Measurements from ENCODE around the gene MGAT1. TPM values are rescaled to one million over a fixed set of nuclear protein-coding genes. Genes with fewer than 3 reads are reported as not detected.

The MGAT1 gene
- total RNA-seq, 1 experiment from 2014 or later: 28.6 TPM

DNA sequence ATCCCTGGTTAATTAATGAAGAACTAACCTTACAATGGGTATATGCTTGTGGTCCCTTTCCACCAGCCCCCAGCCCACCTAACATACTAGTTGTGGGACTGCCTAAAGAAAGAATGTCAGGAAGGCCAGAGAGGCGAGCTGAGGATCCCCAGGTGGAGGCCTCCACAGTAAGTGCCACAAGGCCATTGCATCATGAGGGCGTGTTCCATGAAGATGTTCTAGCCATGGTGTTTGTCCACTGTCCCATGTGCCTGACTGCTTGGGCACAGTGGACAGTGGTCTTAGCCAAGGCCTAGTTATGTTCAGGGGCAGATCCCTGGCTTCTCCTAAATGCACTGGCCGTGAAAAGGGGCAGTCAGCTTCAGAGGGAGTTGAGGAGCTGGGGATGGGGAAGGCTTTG lies 37.3 kb upstream of the MGAT1 start:
- Histone ChIP-seq H2AFZ (ENCODE audit: low read length) (no peak overlapping the region), H3K79me2 (ENCODE audit: low read length) (peaks cover 2% of the 10 kb centered on the region; the same call in 1 of the 2 replicates), H3K27me3 (ENCODE audit: low read length) (no peaks in the 10 kb centered on the region), H3K9ac (ENCODE audit: low read length) (no peak overlapping the region), H3K4me1 (ENCODE audit: low read length) (no peaks in the 10 kb centered on the region), H3K4me3 (ENCODE audit: low read length) (no peak overlapping the region), H3K27ac (ENCODE audit: low read length) (no peak overlapping the region), H3K9me2 (replicated peaks; ENCODE audit: insufficient read depth, low read length) (no peaks in the 10 kb centered on the region), H4K20me1 (ENCODE audit: insufficient read depth, low read depth, low read length) (no peaks in the 10 kb centered on the region), H3K4me2 (ENCODE audit: low read depth, low read length, poor library complexity, severe bottlenecking) (no peak overlapping the region), H3K9me3 (ENCODE audit: low read length) (no peaks in the 10 kb centered on the region; the same call in 1 of the 2 replicates), H3K36me3 (ENCODE audit: insufficient read depth, low read length) (peaks cover 9% of the 10 kb centered on the region)
- DNase-seq: no peak

DNA sequence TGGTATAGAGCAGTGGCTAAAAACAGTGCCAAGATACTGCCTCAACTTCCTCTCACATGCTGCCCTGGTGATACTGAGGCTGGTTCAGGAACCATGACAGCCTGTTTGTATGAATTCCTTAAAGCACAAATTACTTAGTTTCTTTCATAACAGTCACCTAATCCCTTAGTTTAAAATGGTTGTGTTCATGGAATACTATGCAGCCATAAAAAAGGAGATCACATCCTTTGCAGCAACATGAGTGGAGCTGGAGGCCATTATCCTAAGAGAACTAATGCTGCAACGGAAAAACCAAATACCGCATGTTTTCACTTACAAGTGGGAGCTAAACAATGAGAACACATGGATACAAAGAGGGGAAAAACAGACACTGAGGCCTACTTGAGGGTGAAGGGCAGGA lies 36.6 kb upstream of the MGAT1 start:
- Histone ChIP-seq H3K27ac (ENCODE audit: low read length) (no peak overlapping the region), H3K4me2 (ENCODE audit: low read depth, low read length, poor library complexity, severe bottlenecking) (no peak overlapping the region), H3K27me3 (ENCODE audit: low read length) (no peaks in the 10 kb centered on the region), H4K20me1 (ENCODE audit: insufficient read depth, low read depth, low read length) (no peaks in the 10 kb centered on the region), H3K9me3 (ENCODE audit: low read length) (no peaks in the 10 kb centered on the region; the same call in 1 of the 2 replicates), H3K4me1 (ENCODE audit: low read length) (no peaks in the 10 kb centered on the region), H3K4me3 (ENCODE audit: low read length) (no peak overlapping the region), H3K36me3 (ENCODE audit: insufficient read depth, low read length) (peaks cover 3% of the 10 kb centered on the region; the same call in 1 of the 2 replicates), H3K9me2 (replicated peaks; ENCODE audit: insufficient read depth, low read length) (no peaks in the 10 kb centered on the region), H3K9ac (ENCODE audit: low read length) (no peak overlapping the region), H2AFZ (ENCODE audit: low read length) (no peak overlapping the region), H3K79me2 (ENCODE audit: low read length) (peaks cover 6% of the 10 kb centered on the region)
- DNase-seq: no peak

DNA sequence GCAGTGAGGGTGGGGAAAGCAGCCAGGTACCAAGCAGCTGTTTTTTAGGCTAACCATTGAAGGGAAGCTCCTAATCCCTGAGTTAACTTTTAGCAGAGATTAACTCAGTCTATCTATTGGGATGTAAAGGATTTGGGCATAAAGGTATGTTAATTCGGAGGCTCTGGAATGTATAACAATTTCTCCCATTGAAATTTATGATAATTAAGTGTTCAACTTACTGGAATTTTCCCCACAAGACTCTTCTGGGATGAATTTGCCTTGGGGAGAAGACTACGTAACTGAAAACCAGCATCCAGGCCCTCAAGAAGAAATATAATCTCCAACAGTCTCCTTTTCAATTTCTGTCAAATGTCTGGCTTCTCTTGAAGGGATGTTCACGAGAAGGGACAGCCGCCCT lies 34.9 kb upstream of the MGAT1 start:
- Histone ChIP-seq H4K20me1 (ENCODE audit: insufficient read depth, low read depth, low read length) (no peaks in the 10 kb centered on the region), H3K9ac (ENCODE audit: low read length) (no peak overlapping the region), H3K27ac (ENCODE audit: low read length) (no peak overlapping the region), H3K9me3 (ENCODE audit: low read length) (no peaks in the 10 kb centered on the region; the same call in 1 of the 2 replicates), H2AFZ (ENCODE audit: low read length) (no peak overlapping the region), H3K79me2 (ENCODE audit: low read length) (peaks cover 12% of the 10 kb centered on the region), H3K4me2 (ENCODE audit: low read depth, low read length, poor library complexity, severe bottlenecking) (no peak overlapping the region), H3K4me1 (ENCODE audit: low read length) (peaks cover 11% of the 10 kb centered on the region), H3K27me3 (ENCODE audit: low read length) (no peaks in the 10 kb centered on the region), H3K36me3 (ENCODE audit: insufficient read depth, low read length) (peaks cover 3% of the 10 kb centered on the region; the same call in 1 of the 2 replicates), H3K4me3 (ENCODE audit: low read length) (no peak overlapping the region), H3K9me2 (replicated peaks; ENCODE audit: insufficient read depth, low read length) (no peaks in the 10 kb centered on the region)
- DNase-seq: no peak

DNA sequence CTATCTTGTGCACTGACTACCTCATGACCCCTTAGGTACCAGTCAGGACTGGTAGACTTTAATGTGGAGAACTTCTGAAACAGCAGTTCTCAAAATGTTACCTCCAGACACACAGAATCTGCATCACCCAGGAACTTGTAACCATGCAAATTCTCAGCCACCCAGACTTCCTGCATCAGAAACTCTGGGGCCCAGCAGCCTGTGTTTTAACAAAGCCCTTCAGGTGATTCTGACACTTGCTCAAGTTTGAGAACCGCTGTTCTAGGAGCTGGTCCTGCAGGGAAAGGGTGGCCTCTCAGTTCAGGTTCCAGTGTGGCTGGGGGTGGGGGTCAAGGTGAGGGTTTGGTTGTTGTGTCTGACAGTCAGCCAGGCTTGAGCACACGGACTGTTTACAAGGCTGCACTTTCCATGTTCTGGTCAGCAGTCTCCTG lies 30.0 kb upstream of the MGAT1 start:
- Histone ChIP-seq H3K36me3 (ENCODE audit: insufficient read depth, low read length) (peaks cover 8% of the 10 kb centered on the region; the same call in 1 of the 2 replicates), H3K27ac (ENCODE audit: low read length) (peak overlapping the region; percentile 80), H2AFZ (ENCODE audit: low read length) (no peak overlapping the region), H3K79me2 (ENCODE audit: low read length) (peaks cover 34% of the 10 kb centered on the region), H3K9me2 (replicated peaks; ENCODE audit: insufficient read depth, low read length) (no peaks in the 10 kb centered on the region), H3K4me2 (ENCODE audit: low read depth, low read length, poor library complexity, severe bottlenecking) (peak overlapping the region; percentile 94), H3K9me3 (ENCODE audit: low read length) (no peaks in the 10 kb centered on the region), H3K9ac (ENCODE audit: low read length) (peak overlapping the region; percentile 94), H4K20me1 (ENCODE audit: insufficient read depth, low read depth, low read length) (0 out of 2 replicates have a peak, but pooled peaks cover 6% of the 10 kb centered on the region), H3K27me3 (ENCODE audit: low read length) (no peaks in the 10 kb centered on the region), H3K4me3 (ENCODE audit: low read length) (peak overlapping the region; percentile 76), H3K4me1 (ENCODE audit: low read length) (peaks cover 23% of the 10 kb centered on the region)
- DNase-seq: peak; percentile 87

DNA sequence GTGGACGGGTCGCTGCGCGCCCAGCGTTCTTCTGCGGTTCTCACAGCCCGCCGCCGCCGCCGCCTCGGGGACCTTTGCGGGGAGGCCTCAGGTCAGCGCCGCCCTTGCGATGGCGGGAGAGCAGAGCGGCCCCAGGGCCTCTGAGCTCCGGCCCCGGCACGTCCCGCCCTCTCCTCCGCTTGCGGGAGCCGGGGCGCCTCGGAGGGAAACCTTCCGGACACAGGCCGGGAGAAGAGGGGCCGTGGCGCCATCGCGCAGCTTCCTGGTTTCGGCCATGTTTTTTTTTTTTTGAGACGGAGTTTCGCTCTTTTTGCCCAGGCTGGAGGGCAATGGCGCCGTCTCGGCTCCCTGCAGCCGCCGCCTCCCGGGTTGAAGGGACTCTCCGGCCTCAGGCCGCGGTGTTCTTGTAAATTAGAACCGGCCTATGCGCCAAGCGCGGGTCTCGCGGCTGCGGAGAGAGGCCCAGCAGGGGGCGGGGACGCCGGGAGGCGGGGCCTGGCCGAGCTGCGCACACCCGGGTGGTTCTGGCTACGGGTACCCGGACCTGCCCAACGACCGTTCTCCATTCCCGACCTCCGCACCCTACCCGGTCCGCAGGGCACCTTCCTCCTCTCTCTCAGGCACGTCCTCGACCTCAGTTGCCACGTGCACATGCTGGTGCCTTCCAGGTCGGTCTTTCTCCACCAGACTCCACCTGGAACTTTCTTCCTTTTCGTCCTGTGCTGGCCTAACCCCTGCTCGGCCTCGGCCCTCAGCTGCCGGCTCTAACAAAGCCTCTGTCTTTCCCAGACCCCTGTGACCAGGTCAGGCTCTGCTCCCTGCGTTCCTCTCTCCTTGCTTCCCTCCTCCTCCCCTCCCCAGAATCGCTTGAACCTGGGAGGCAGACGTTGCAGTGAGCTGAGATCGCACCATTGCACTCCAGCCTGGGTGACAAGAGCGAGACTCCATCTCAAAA lies 28.8 kb upstream of the MGAT1 start:
- H3K9ac ChIP-seq (ENCODE audit: low read length): peak overlapping the region; percentile 94
- peak overlapping the region; percentile 80 for H3K27ac ChIP-seq (ENCODE audit: low read length)
- peaks cover 8% of the 10 kb centered on the region; the same call in 1 of the 2 replicates for H3K36me3 ChIP-seq (ENCODE audit: insufficient read depth, low read length)
- peak; percentile 93 for DNase-seq
- no peaks in the 10 kb centered on the region for H3K9me3 ChIP-seq (ENCODE audit: low read length)
- peaks cover 23% of the 10 kb centered on the region for H3K4me1 ChIP-seq (ENCODE audit: low read length)
- 0 out of 2 replicates have a peak, but pooled peaks cover 6% of the 10 kb centered on the region for H4K20me1 ChIP-seq (ENCODE audit: insufficient read depth, low read depth, low read length)
- no peaks in the 10 kb centered on the region for H3K27me3 ChIP-seq (ENCODE audit: low read length)
- no peaks in the 10 kb centered on the region for H3K9me2 ChIP-seq (replicated peaks; ENCODE audit: insufficient read depth, low read length)
- peak overlapping the region; percentile 94 for H3K4me2 ChIP-seq (ENCODE audit: low read depth, low read length, poor library complexity, severe bottlenecking)
- H2AFZ ChIP-seq (ENCODE audit: low read length): peak overlapping the region; percentile 59; the same call in 1 of the 2 replicates
- H3K79me2 ChIP-seq (ENCODE audit: low read length): peaks cover 34% of the 10 kb centered on the region
- H3K4me3 ChIP-seq (ENCODE audit: low read length): peak overlapping the region; percentile 76

DNA sequence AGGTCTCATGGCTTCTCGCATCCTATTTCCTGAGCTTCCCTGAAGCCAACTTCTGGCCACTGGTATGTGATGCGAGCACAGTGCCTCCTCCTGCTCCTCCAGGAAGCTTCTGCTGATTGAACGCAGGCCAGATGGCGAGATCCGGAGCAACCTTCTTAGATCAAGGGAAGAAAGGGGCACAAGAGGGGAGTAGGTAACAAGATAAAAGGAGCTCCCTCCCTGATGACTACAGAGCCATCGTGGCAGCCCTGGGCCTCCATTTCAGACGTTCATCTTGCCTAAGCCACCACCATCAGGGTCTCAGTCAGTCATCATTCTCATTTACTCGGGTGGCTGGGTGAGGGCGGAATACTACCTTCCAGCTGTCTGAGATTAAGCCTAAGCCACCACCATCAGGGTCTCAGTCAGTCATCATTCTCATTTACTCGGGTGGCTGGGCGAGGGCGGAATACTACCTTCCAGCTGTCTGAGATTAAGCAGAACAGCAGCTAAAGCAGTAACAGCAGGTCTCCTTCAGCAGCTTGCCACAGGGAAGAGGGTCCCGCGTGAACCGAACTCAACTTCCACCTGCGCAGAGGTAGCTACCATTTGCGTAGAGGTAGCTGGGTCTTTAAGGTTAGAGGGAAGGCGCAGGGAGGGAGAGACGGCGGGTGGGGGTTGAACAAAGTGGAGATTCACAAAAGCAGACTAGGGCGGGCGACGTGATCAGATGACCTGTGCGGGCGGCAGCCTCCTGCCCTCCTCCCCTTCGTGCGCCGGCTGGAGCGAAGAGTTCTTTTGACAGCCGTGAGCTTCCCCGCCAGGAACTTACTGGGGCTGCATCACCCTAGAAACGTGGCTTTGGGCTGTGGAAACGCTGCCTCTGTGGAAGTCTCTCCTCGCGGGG lies 27.9 kb upstream of the MGAT1 start:
- no peaks in the 10 kb centered on the region for H3K27me3 ChIP-seq (ENCODE audit: low read length)
- H3K9me2 ChIP-seq (replicated peaks; ENCODE audit: insufficient read depth, low read length): no peaks in the 10 kb centered on the region
- peak overlapping the region; percentile 80 for H3K27ac ChIP-seq (ENCODE audit: low read length)
- peaks cover 23% of the 10 kb centered on the region for H3K4me1 ChIP-seq (ENCODE audit: low read length)
- H3K79me2 ChIP-seq (ENCODE audit: low read length): peaks cover 32% of the 10 kb centered on the region
- H4K20me1 ChIP-seq (ENCODE audit: insufficient read depth, low read depth, low read length): 0 out of 2 replicates have a peak, but pooled peaks cover 6% of the 10 kb centered on the region
- H3K9me3 ChIP-seq (ENCODE audit: low read length): no peaks in the 10 kb centered on the region
- H3K4me3 ChIP-seq (ENCODE audit: low read length): peak overlapping the region; percentile 76
- peak overlapping the region; percentile 94 for H3K4me2 ChIP-seq (ENCODE audit: low read depth, low read length, poor library complexity, severe bottlenecking)
- peak; percentile 82 for DNase-seq
- peaks cover 8% of the 10 kb centered on the region; the same call in 1 of the 2 replicates for H3K36me3 ChIP-seq (ENCODE audit: insufficient read depth, low read length)
- peak overlapping the region; percentile 31; the same call in 1 of the 2 replicates for H2AFZ ChIP-seq (ENCODE audit: low read length)
- H3K9ac ChIP-seq (ENCODE audit: low read length): peak overlapping the region; percentile 94

DNA sequence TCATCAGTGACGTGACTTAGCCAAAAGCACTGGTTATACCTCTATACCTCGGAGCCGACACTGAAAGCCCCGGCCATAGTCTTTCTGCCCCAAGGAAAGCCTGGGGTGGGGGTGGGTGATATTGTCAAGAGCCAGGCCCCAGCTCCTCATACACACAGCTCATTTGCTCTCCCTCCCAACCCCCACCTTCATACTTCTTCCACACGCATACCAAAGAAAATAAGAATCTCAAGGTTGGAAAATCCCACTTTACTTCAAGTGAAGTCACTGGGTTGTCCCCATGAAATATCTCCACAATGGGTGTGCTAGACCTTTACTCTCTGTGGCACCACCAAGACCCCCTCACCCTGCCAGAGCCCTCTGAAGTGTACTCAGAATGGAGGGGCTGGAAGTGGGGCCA lies 27.1 kb upstream of the MGAT1 start:
- Histone ChIP-seq H3K9me2 (replicated peaks; ENCODE audit: insufficient read depth, low read length) (no peaks in the 10 kb centered on the region), H4K20me1 (ENCODE audit: insufficient read depth, low read depth, low read length) (0 out of 2 replicates have a peak, but pooled peaks cover 6% of the 10 kb centered on the region), H3K4me2 (ENCODE audit: low read depth, low read length, poor library complexity, severe bottlenecking) (peak overlapping the region; percentile 94), H3K9ac (ENCODE audit: low read length) (peak overlapping the region; percentile 94; the same call in 1 of the 2 replicates), H3K36me3 (ENCODE audit: insufficient read depth, low read length) (peaks cover 8% of the 10 kb centered on the region; the same call in 1 of the 2 replicates), H3K27me3 (ENCODE audit: low read length) (no peaks in the 10 kb centered on the region), H3K79me2 (ENCODE audit: low read length) (peaks cover 32% of the 10 kb centered on the region), H3K27ac (ENCODE audit: low read length) (no peak overlapping the region), H3K4me1 (ENCODE audit: low read length) (peaks cover 23% of the 10 kb centered on the region), H3K4me3 (ENCODE audit: low read length) (peak overlapping the region; percentile 76; the same call in 1 of the 2 replicates), H3K9me3 (ENCODE audit: low read length) (no peaks in the 10 kb centered on the region), H2AFZ (ENCODE audit: low read length) (no peak overlapping the region)
- DNase-seq: no peak
